DND-41 (cell line): ENCODE results near the gene DBNL.

Source experiments
- EZH2 ChIP-seq: IDR thresholded peaks from 3 replicates; pipeline ENCODE4 v1.6.1; 2012; ENCODE audit warnings: borderline replicate concordance, low read depth, mild to moderate bottlenecking, moderate library complexity, low read length, inconsistent platforms; ENCODE audit not compliant: severe bottlenecking
- TF ChIP-seq, protein P1 (sequence below): IDR thresholded peaks from 2 replicates; pipeline ENCODE4 v1.5.1; 2012; ENCODE audit warnings: borderline replicate concordance, low read length, moderate library complexity, mild to moderate bottlenecking; ENCODE audit not compliant: poor library complexity, severe bottlenecking; ENCODE audit errors: extremely low read depth

DNA sequence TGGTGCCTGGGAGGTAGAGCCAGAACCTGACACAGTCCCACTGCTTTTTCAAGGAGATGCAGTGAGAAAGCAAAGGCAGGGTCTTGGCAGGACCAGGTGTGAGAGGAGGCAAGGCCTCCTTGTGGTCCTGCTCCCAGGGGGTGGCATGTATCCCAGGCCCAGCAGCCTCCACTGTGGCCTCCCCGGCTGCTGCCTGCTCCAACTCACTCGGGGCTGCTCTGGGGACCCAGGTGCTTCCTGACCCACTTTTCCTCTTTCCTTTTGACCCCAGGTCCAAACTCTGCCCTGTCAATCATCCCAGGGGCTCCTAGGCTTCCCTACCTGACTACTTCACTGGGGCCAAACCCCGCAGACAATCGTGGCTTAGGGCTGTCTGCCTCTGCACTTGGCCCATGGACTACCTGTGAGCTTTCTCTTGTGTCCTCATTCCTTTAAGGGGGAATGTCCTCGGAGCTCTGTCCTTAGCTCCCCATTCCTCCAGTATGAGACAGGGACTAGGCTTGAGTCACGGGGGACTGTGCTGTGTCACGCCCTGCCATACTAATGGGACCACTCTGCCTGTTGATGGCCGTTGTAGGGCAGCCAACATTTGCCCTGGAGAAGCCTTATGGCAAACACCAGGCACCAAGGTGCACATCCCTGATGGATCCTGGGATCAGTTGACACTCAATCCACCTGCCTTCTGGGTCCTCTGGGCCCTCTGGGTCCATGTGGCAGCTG is 58.5 kb downstream of the DBNL start:
- TF ChIP-seq, protein P1, sequence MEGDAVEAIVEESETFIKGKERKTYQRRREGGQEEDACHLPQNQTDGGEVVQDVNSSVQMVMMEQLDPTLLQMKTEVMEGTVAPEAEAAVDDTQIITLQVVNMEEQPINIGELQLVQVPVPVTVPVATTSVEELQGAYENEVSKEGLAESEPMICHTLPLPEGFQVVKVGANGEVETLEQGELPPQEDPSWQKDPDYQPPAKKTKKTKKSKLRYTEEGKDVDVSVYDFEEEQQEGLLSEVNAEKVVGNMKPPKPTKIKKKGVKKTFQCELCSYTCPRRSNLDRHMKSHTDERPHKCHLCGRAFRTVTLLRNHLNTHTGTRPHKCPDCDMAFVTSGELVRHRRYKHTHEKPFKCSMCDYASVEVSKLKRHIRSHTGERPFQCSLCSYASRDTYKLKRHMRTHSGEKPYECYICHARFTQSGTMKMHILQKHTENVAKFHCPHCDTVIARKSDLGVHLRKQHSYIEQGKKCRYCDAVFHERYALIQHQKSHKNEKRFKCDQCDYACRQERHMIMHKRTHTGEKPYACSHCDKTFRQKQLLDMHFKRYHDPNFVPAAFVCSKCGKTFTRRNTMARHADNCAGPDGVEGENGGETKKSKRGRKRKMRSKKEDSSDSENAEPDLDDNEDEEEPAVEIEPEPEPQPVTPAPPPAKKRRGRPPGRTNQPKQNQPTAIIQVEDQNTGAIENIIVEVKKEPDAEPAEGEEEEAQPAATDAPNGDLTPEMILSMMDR: no peak
- TF ChIP-seq EZH2: no peak
